Right lobe of liver (tissue), 6 donors: ENCODE results near the gene CD226. TPM values are rescaled to one million over a fixed set of nuclear protein-coding genes. Genes with fewer than 3 reads are reported as not detected.
"Not testable (repeated sequence)": the region's sequence is repeated elsewhere in the genome, so short reads cannot be mapped to it uniquely, and the experiment has no call there.

Experiments
- ATAC-seq, 4 donors: fragments of 200-7000 bp; cut with Tn5 transposase; one replicate each; pipeline ENCODE4 v1.9.1; 2020; ENCODE audit warnings: mild to moderate bottlenecking in 4 of 4, moderate library complexity in 4 of 4
- DNase-seq, 3 donors: peaks; one replicate each; pipeline ENCODE4 v3.0.0-alpha.2; 2020
- H3K27ac ChIP-seq, 3 donors: fragments of 200-600 bp; one replicate each; pipeline ENCODE4 v1.8.0; 2022
- H3K27me3 ChIP-seq, 2 donors: fragments of 200-600 bp; one replicate each; pipeline ENCODE4 v1.8.0; 2022
- H3K36me3 ChIP-seq, 4 donors: fragments of 200-600 bp; sonication (generic) in 1 of 4; one replicate each; pipeline versions ENCODE4 v1.5.1 to v1.8.0; 2017 to 2022; ENCODE audit warnings: control low read depth in 1 of 4
- H3K4me1 ChIP-seq, 4 donors: fragments of 200-600 bp; sonication (generic) in 1 of 4; one replicate each; pipeline versions ENCODE4 v1.5.1 to v1.8.0; 2017 to 2022; ENCODE audit warnings: control low read depth in 1 of 4
- H3K4me3 ChIP-seq, 3 donors: fragments of 200-600 bp; one replicate each; pipeline ENCODE4 v1.8.0; 2022
- H3K9me3 ChIP-seq, 4 donors: fragments of 200-600 bp; sonication (generic) in 1 of 4; one replicate each; pipeline versions ENCODE4 v1.5.1 to v1.8.0; 2017 to 2022; ENCODE audit warnings: control low read depth in 1 of 4
- POLR2A ChIP-seq: fragments of 450-650 bp; IDR thresholded peaks from one replicate; pipeline ENCODE4 v1.6.1; 2017; ENCODE audit warnings: antibody characterized with exemption, mild to moderate bottlenecking
- whole genome bisulfite sequencing: methylation state at CpG from one replicate; pipeline ENCODE4 v1.1.6; 2018; ENCODE audit warnings: low coverage, low lambda C conversion rate; ENCODE audit not compliant: insufficient coverage; ENCODE audit errors: missing lambda C conversion rate; 5-methylcytosine and 5-hydroxymethylcytosine counted together
- intact Hi-C, 2 donors: fragments of 100-400 bp; cut with DNase I; formaldehyde crosslinking; loops; one replicate each; pipeline versions ENCODE4 v1.11.2 to v1.14.1; 2022
- total RNA-seq, 6 experiments: library from RNA; depleted of rRNA in 2 of 6; stranded (reverse); fragments of >200 nt in 2 of 6; fragmentation: NEBNext Ultra II Directional in 3 of 6; extraction: Animal tissue kit (Norgen Biotek cat#: 25700) in 3 of 6; gene quantifications; one replicate each; pipeline versions ENCODE4 v1.1.0 to v1.2.4, GENCODE V29; 2016 to 2023
- TF ChIP-seq, protein P1 (sequence below), 4 donors: fragments of 200-600 bp in 3 of 4; fragments of 450-650 bp in 1 of 4; IDR thresholded peaks; one replicate each; pipeline versions ENCODE4 v1.5.1 to v1.8.0; 2016 to 2022; ENCODE audit warnings: antibody characterized with exemption in 4 of 4, mild to moderate bottlenecking in 2 of 4
- donor health status: DM: no; HTN: yes; CAD: no.
- donor health status: DM: no; HTN: no; CAD: no.
- donor health status: DM: no; HTN: no; CAD: no.
- donor health status: DM: no; HTN: yes; CAD: no.
- donor health status: DM: no; HTN: yes; CAD: no.

CD226 gene
- total RNA-seq, 6 experiments from 2014 or later, result 0.68 to 3.8 (median 2.1) TPM

- H3K4me3 ChIP-seq, result no peak overlapping the region
- DNase-seq (no peak), ATAC-seq (no peak)
- no peak overlapping the region for H3K27ac ChIP-seq
- no peak for TF ChIP-seq POLR2A
- TF ChIP-seq, protein P1, sequence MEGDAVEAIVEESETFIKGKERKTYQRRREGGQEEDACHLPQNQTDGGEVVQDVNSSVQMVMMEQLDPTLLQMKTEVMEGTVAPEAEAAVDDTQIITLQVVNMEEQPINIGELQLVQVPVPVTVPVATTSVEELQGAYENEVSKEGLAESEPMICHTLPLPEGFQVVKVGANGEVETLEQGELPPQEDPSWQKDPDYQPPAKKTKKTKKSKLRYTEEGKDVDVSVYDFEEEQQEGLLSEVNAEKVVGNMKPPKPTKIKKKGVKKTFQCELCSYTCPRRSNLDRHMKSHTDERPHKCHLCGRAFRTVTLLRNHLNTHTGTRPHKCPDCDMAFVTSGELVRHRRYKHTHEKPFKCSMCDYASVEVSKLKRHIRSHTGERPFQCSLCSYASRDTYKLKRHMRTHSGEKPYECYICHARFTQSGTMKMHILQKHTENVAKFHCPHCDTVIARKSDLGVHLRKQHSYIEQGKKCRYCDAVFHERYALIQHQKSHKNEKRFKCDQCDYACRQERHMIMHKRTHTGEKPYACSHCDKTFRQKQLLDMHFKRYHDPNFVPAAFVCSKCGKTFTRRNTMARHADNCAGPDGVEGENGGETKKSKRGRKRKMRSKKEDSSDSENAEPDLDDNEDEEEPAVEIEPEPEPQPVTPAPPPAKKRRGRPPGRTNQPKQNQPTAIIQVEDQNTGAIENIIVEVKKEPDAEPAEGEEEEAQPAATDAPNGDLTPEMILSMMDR (IDR thresholded peaks at IDR 0.05), result no peak
- no peaks in the 10 kb centered on the region for H3K4me1 ChIP-seq
- H3K36me3 ChIP-seq, result no peaks in the 10 kb centered on the region
- intact Hi-C loops, result no loop called here
- H3K9me3 ChIP-seq, result no peaks in the 10 kb centered on the region
- no peaks in the 10 kb centered on the region for H3K27me3 ChIP-seq
These were observed 38.8 kb downstream of the CD226 start for GRCh38 chr18:69908838-69909237.

GRCh38 chr18:69906765-69907164 is 40.9 kb downstream of the CD226 start:
- no peak for ATAC-seq
- no peaks in the 10 kb centered on the region for H3K27me3 ChIP-seq
- no peak for DNase-seq
- TF ChIP-seq POLR2A, result no peak
- TF ChIP-seq, protein P1 (IDR thresholded peaks at IDR 0.05), result no peak
- no peak overlapping the region for H3K4me3 ChIP-seq
- WGBS, result 96% methylated on average over 2 of the region's 7 CpGs
- no peak overlapping the region for H3K27ac ChIP-seq
- no peaks in the 10 kb centered on the region for H3K4me1 ChIP-seq
- intact Hi-C loops, result no loop called here
- no peaks in the 10 kb centered on the region for H3K36me3 ChIP-seq
- no peaks in the 10 kb centered on the region for H3K9me3 ChIP-seq

- Histone ChIP-seq H3K27ac (no peak overlapping the region), H3K27me3 (no peaks in the 10 kb centered on the region), H3K4me3 (no peak overlapping the region), H3K4me1 (no peaks in the 10 kb centered on the region), H3K36me3 (no peaks in the 10 kb centered on the region), H3K9me3 (no peaks in the 10 kb centered on the region)
- ATAC-seq (no peak), DNase-seq (no peak)
- no peak for TF ChIP-seq POLR2A
- TF ChIP-seq, protein P1 (IDR thresholded peaks at IDR 0.05), result no peak
- intact Hi-C loops, result no loop called here
- WGBS, result 81% methylated on average over 2 of the region's 2 CpGs
These were observed 46.7 kb downstream of the CD226 start for GRCh38 chr18:69900941-69901340.

- intact Hi-C loops, DNase-seq, H3K4me1 ChIP-seq, H3K27ac ChIP-seq, H3K27me3 ChIP-seq, H3K9me3 ChIP-seq, ATAC-seq, H3K36me3 ChIP-seq, H3K4me3 ChIP-seq: not testable (repeated sequence)
- 66% methylated on average over 3 of the region's 4 CpGs for WGBS
These were observed 48.3 kb downstream of the CD226 start for GRCh38 chr18:69899154-69899923.

DNA sequence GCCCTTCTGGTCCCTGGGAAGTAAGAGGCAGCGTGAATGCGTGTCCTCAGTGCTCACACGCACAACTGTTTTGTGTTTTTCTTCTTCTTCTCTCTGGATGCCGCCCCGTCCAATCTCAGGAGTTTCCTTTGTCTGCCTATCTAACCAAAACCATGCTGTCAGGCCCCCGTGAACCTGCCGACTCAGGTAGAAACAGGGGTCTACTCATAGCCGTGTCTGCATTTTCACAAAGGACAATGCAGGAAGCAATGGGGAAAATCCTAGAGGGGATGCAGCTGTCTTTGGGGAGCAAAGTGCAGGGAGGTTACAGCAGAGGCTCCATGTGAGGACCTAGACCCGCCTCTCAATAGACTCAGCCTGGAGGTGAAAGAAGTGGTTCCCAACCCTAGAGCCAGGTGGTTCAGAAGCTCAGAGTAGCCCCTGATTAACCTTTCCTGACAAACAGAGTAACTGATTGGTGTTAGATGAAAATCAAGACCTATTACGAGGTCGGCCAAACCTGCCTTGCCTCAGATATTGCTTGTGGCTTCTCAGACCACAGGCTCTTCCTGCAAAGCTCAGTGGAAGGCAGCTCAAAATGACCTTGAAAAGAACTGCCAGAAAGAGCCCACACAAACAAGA is 49.3 kb downstream of the CD226 start:
- no peaks in the 10 kb centered on the region for H3K27me3 ChIP-seq
- ATAC-seq, result no peak
- intact Hi-C loops, result no loop called here
- 70% methylated on average over 7 of the region's 11 CpGs for WGBS
- H3K36me3 ChIP-seq, result no peaks in the 10 kb centered on the region
- no peak overlapping the region for H3K27ac ChIP-seq
- no peak for TF ChIP-seq POLR2A
- TF ChIP-seq, protein P1 (IDR thresholded peaks at IDR 0.05), result no peak
- no peaks in the 10 kb centered on the region for H3K4me1 ChIP-seq
- H3K4me3 ChIP-seq, result no peak overlapping the region
- no peaks in the 10 kb centered on the region for H3K9me3 ChIP-seq
- DNase-seq, result no peak
